ENCODE data around the gene HIPK3. TPM values are rescaled to one million over a fixed set of nuclear protein-coding genes. Genes with fewer than 3 reads are reported as not detected.

Gene HIPK3
- total and polyA plus RNA-seq, 12 donors = 14.2 to 154 (median 85.3) TPM

- H3K27me3 ChIP-seq = no peaks in the 10 kb centered on the region
- H3K9me3 ChIP-seq (replicated peaks in 1 of 3) = no peaks in the 10 kb centered on the region
- intact Hi-C loops (cut with DNase I) = no loop called here
- H3K4me1 ChIP-seq (replicated peaks in 1 of 2) = peaks cover 0 to 36% of the 10 kb centered on the region in 2 donors
- no peaks in the 10 kb centered on the region for H3K36me3 ChIP-seq (replicated peaks in 1 of 2)
- no peak for DNase-seq
- H3K27ac ChIP-seq = no peak overlapping the region
- no peak overlapping the region for H3K4me3 ChIP-seq
- TF ChIP-seq, protein P1, sequence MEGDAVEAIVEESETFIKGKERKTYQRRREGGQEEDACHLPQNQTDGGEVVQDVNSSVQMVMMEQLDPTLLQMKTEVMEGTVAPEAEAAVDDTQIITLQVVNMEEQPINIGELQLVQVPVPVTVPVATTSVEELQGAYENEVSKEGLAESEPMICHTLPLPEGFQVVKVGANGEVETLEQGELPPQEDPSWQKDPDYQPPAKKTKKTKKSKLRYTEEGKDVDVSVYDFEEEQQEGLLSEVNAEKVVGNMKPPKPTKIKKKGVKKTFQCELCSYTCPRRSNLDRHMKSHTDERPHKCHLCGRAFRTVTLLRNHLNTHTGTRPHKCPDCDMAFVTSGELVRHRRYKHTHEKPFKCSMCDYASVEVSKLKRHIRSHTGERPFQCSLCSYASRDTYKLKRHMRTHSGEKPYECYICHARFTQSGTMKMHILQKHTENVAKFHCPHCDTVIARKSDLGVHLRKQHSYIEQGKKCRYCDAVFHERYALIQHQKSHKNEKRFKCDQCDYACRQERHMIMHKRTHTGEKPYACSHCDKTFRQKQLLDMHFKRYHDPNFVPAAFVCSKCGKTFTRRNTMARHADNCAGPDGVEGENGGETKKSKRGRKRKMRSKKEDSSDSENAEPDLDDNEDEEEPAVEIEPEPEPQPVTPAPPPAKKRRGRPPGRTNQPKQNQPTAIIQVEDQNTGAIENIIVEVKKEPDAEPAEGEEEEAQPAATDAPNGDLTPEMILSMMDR (IDR thresholded peaks at IDR 0.05) = no peak
- no peak for TF ChIP-seq POLR2A (IDR thresholded peaks at IDR 0.05)
These were observed 23.2 kb downstream of the HIPK3 start for GRCh38 chr11:33280411-33280810.

DNA sequence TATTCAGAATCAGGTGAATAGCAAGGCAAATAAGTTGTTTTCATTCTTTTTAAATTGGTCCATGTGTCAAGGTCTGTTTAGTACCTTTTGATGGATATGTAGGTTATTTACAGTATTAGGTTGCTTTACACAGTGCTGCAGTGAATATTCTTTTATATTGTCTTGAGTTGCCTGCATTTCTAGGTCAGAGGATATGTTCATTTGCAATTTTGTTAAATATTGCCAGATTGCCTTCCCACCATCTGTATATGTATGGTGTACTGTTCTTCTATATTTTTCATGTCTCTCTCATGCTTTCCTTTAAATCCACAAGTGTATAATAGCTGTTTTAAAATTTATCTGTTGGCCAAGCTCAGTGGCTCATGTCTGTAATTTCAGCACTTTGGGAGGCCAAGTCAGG lies 24.6 kb downstream of the HIPK3 start:
- Histone ChIP-seq H3K27me3 (no peaks in the 10 kb centered on the region), H3K4me1 (replicated peaks in 1 of 2) (peaks cover 0 to 23% of the 10 kb centered on the region in 2 donors), H3K4me3 (no peak overlapping the region), H3K9me3 (replicated peaks in 1 of 3) (no peaks in the 10 kb centered on the region), H3K36me3 (replicated peaks in 1 of 2) (no peaks in the 10 kb centered on the region), H3K27ac (no peak overlapping the region)
- intact Hi-C loops (cut with DNase I) = no loop called here
- TF ChIP-seq, protein P1 (IDR thresholded peaks at IDR 0.05) = no peak
- no peak for TF ChIP-seq POLR2A (IDR thresholded peaks at IDR 0.05)
- DNase-seq = no peak

GRCh38 chr11:33284818-33285217 lies 27.6 kb downstream of the HIPK3 start:
- Histone ChIP-seq H3K36me3 (replicated peaks in 1 of 2) (no peaks in the 10 kb centered on the region), H3K4me1 (replicated peaks in 1 of 2) (peaks cover 0 to 3% of the 10 kb centered on the region in 2 donors), H3K9me3 (replicated peaks in 1 of 3) (no peaks in the 10 kb centered on the region), H3K27me3 (no peaks in the 10 kb centered on the region), H3K27ac (no peak overlapping the region), H3K4me3 (no peak overlapping the region)
- TF ChIP-seq, protein P1 (IDR thresholded peaks at IDR 0.05) = no peak
- TF ChIP-seq POLR2A (IDR thresholded peaks at IDR 0.05) = no peak
- intact Hi-C loops (cut with DNase I) = no loop called here
- WGBS, 4 donors = 85 to 97% (median 88%) methylated on average over 2 of the region's 2 CpGs
- no peak for DNase-seq

DNA sequence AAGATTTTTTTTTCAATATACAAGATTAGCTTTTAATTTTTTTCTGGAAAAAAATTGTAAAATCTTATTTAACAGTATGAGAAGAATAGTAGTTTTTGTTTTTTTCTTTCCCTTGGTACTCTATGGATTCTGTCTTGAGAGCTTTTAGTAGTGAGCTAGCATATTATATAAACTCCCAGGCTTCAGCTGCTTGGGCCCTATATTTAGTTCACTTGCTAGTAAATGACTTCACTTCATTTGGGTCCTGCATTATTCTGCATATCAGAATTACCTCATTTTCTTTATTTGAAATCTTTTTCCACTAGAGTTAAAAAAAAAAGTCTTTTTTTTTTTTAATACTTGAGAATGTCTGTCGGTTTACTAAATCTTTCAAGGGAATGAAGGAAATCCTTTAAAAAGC lies 33.1 kb downstream of the HIPK3 start:
- H3K9me3 ChIP-seq (replicated peaks in 1 of 3) = no peaks in the 10 kb centered on the region
- no peak for TF ChIP-seq POLR2A (IDR thresholded peaks at IDR 0.05)
- TF ChIP-seq, protein P1 (IDR thresholded peaks at IDR 0.05) = no peak
- intact Hi-C loops (cut with DNase I) = no loop called here
- H3K4me1 ChIP-seq (replicated peaks in 1 of 2) = peaks cover 8 to 22% of the 10 kb centered on the region in 2 donors
- no peak overlapping the region for H3K27ac ChIP-seq
- no peaks in the 10 kb centered on the region for H3K36me3 ChIP-seq (replicated peaks in 1 of 2)
- DNase-seq = no peak
- no peak overlapping the region for H3K4me3 ChIP-seq
- H3K27me3 ChIP-seq = no peaks in the 10 kb centered on the region
- WGBS, 4 donors = 67 to 80% (median 74%) methylated on average over 1 of the region's 1 CpG

Data from adrenal gland (tissue), 12 donors.